ENCODE data around the gene PARP4. TPM values are rescaled to one million over a fixed set of nuclear protein-coding genes. Genes with fewer than 3 reads are reported as not detected.
"Not testable (repeated sequence)": the region's sequence is repeated elsewhere in the genome, so short reads cannot be mapped to it uniquely, and the experiment has no call there.

Gene PARP4
- total and polyA plus RNA-seq, 2 donors (not counting 1 experiment from before 2014, with no cell fraction given) = 41.2 to 41.8 TPM

- not testable (repeated sequence) for H3K9me3 ChIP-seq (ENCODE audit: control insufficient read depth, insufficient read depth, low read depth, low read length); H3K4me1 ChIP-seq (ENCODE audit: control insufficient read depth, extremely low read depth, insufficient read depth, low read length); H3K9ac ChIP-seq (ENCODE audit: insufficient read depth, low read length); H2AFZ ChIP-seq (ENCODE audit: low read length); H3K4me3 ChIP-seq (replicated peaks in 1 of 4; ENCODE audit: control extremely low read depth in 1 of 4, insufficient read depth in 1 of 4, low read depth in 3 of 4, low read length in 4 of 4); H3K27me3 ChIP-seq (ENCODE audit: control insufficient read depth, insufficient read depth, low read length); H3K36me3 ChIP-seq (ENCODE audit: control insufficient read depth, insufficient read depth, low read length); DNase-seq (ENCODE audit: low read depth in 2 of 2); H3K27ac ChIP-seq (ENCODE audit: insufficient read depth, low read length); H4K20me1 ChIP-seq (ENCODE audit: control insufficient read depth, extremely low read depth, insufficient read depth, low read length); H3K79me2 ChIP-seq (ENCODE audit: control insufficient read depth, insufficient read depth, low read length); H3K4me2 ChIP-seq (ENCODE audit: extremely low read depth, insufficient read depth, low read length)
Observed at GRCh38 chr13:24390795-24391194, 121.8 kb downstream of the PARP4 start.

GRCh38 chr13:24389506-24389905, 123.1 kb downstream of the PARP4 start:
- no peak for DNase-seq (ENCODE audit: low read depth in 2 of 2)
- Histone ChIP-seq H3K4me1 (ENCODE audit: control insufficient read depth, extremely low read depth, insufficient read depth, low read length) (no peaks in the 10 kb centered on the region), H4K20me1 (ENCODE audit: control insufficient read depth, extremely low read depth, insufficient read depth, low read length) (no peaks in the 10 kb centered on the region), H3K27ac (ENCODE audit: insufficient read depth, low read length) (no peak overlapping the region), H3K4me2 (ENCODE audit: extremely low read depth, insufficient read depth, low read length) (no peak overlapping the region), H3K36me3 (ENCODE audit: control insufficient read depth, insufficient read depth, low read length) (no peaks in the 10 kb centered on the region), H3K27me3 (ENCODE audit: control insufficient read depth, insufficient read depth, low read length) (no peaks in the 10 kb centered on the region), H2AFZ (ENCODE audit: low read length) (no peak overlapping the region), H3K79me2 (ENCODE audit: control insufficient read depth, insufficient read depth, low read length) (no peaks in the 10 kb centered on the region), H3K9ac (ENCODE audit: insufficient read depth, low read length) (no peak overlapping the region), H3K9me3 (ENCODE audit: control insufficient read depth, insufficient read depth, low read depth, low read length) (no peaks in the 10 kb centered on the region), H3K4me3 (replicated peaks in 1 of 4; ENCODE audit: control extremely low read depth in 1 of 4, insufficient read depth in 1 of 4, low read depth in 3 of 4, low read length in 4 of 4) (no peak overlapping the region)
- TF ChIP-seq CTCF (conservative IDR thresholded peaks at IDR 0.05 in 1 of 2, IDR thresholded peaks at IDR 0.05 in 1 of 2; ENCODE audit: low read depth in 1 of 2, low read length in 2 of 2) (no peak), EZH2 (IDR thresholded peaks at IDR 0.05; ENCODE audit: low read length, missing control alignments) (no peak)

- not testable (repeated sequence) for DNase-seq (ENCODE audit: low read depth in 2 of 2); H2AFZ ChIP-seq (ENCODE audit: low read length); H4K20me1 ChIP-seq (ENCODE audit: control insufficient read depth, extremely low read depth, insufficient read depth, low read length); H3K79me2 ChIP-seq (ENCODE audit: control insufficient read depth, insufficient read depth, low read length); H3K4me1 ChIP-seq (ENCODE audit: control insufficient read depth, extremely low read depth, insufficient read depth, low read length); H3K27ac ChIP-seq (ENCODE audit: insufficient read depth, low read length); H3K27me3 ChIP-seq (ENCODE audit: control insufficient read depth, insufficient read depth, low read length); H3K36me3 ChIP-seq (ENCODE audit: control insufficient read depth, insufficient read depth, low read length); H3K9me3 ChIP-seq (ENCODE audit: control insufficient read depth, insufficient read depth, low read depth, low read length); H3K9ac ChIP-seq (ENCODE audit: insufficient read depth, low read length); H3K4me3 ChIP-seq (replicated peaks in 1 of 4; ENCODE audit: control extremely low read depth in 1 of 4, insufficient read depth in 1 of 4, low read depth in 3 of 4, low read length in 4 of 4); H3K4me2 ChIP-seq (ENCODE audit: extremely low read depth, insufficient read depth, low read length)
Observed at GRCh38 chr13:24388743-24389142, 123.8 kb downstream of the PARP4 start.

- Histone ChIP-seq H3K9me3 (ENCODE audit: control insufficient read depth, insufficient read depth, low read depth, low read length) (no peaks in the 10 kb centered on the region), H4K20me1 (ENCODE audit: control insufficient read depth, extremely low read depth, insufficient read depth, low read length) (no peaks in the 10 kb centered on the region), H3K4me2 (ENCODE audit: extremely low read depth, insufficient read depth, low read length) (no peak overlapping the region), H3K27ac (ENCODE audit: insufficient read depth, low read length) (no peak overlapping the region), H3K9ac (ENCODE audit: insufficient read depth, low read length) (no peak overlapping the region), H3K79me2 (ENCODE audit: control insufficient read depth, insufficient read depth, low read length) (no peaks in the 10 kb centered on the region), H3K36me3 (ENCODE audit: control insufficient read depth, insufficient read depth, low read length) (no peaks in the 10 kb centered on the region), H2AFZ (ENCODE audit: low read length) (no peak overlapping the region), H3K4me1 (ENCODE audit: control insufficient read depth, extremely low read depth, insufficient read depth, low read length) (no peaks in the 10 kb centered on the region), H3K27me3 (ENCODE audit: control insufficient read depth, insufficient read depth, low read length) (no peaks in the 10 kb centered on the region), H3K4me3 (replicated peaks in 1 of 4; ENCODE audit: control extremely low read depth in 1 of 4, insufficient read depth in 1 of 4, low read depth in 3 of 4, low read length in 4 of 4) (no peak overlapping the region)
- DNase-seq (ENCODE audit: low read depth in 2 of 2) = no peak
- TF ChIP-seq EZH2 (IDR thresholded peaks at IDR 0.05; ENCODE audit: low read length, missing control alignments) (no peak), CTCF (conservative IDR thresholded peaks at IDR 0.05 in 1 of 2, IDR thresholded peaks at IDR 0.05 in 1 of 2; ENCODE audit: low read depth in 1 of 2, low read length in 2 of 2) (no peak)
Observed at GRCh38 chr13:24386816-24387708, 125.5 kb downstream of the PARP4 start.

Data from fibroblast of lung (primary cell).